ENCODE data around the gene AFF1.
"Not testable (repeated sequence)": the region's sequence is repeated elsewhere in the genome, so short reads cannot be mapped to it uniquely, and the experiment has no call there.

Gene AFF1

GRCh38 chr4:87085732-87086131, 150.9 kb downstream of the AFF1 start:
- not testable (repeated sequence) for DNase-seq (ENCODE audit: low read depth, low spot score)

- DNase-seq (ENCODE audit: low read depth, low spot score): no peak
Observed at GRCh38 chr4:87086143-87086805, 151.5 kb downstream of the AFF1 start.

- no peak for DNase-seq (ENCODE audit: low read depth, low spot score)
Observed at GRCh38 chr4:87087015-87087414, 152.2 kb downstream of the AFF1 start.

GRCh38 chr4:87087420-87087819, 152.6 kb downstream of the AFF1 start:
- DNase-seq (ENCODE audit: low read depth, low spot score): no peak

GRCh38 chr4:87088186-87088585, 153.4 kb downstream of the AFF1 start:
- DNase-seq (ENCODE audit: low read depth, low spot score): no peak

GRCh38 chr4:87089368-87089767, 154.6 kb downstream of the AFF1 start:
- no peak for DNase-seq (ENCODE audit: low read depth, low spot score)

GRCh38 chr4:87090305-87090704, 155.5 kb downstream of the AFF1 start:
- DNase-seq (ENCODE audit: low read depth, low spot score): no peak

GRCh38 chr4:87092389-87093141, 157.8 kb downstream of the AFF1 start:
- no peak for DNase-seq (ENCODE audit: low read depth, low spot score)

GRCh38 chr4:87093443-87094123, 158.8 kb downstream of the AFF1 start:
- DNase-seq (ENCODE audit: low read depth, low spot score): peak; percentile 10

- DNase-seq (ENCODE audit: low read depth, low spot score): no peak
Observed at GRCh38 chr4:87097075-87097474, 162.3 kb downstream of the AFF1 start.

- DNase-seq (ENCODE audit: low read depth, low spot score): no peak
Observed at GRCh38 chr4:87100168-87100567, 165.4 kb downstream of the AFF1 start.

GRCh38 chr4:87101543-87102199, 166.9 kb downstream of the AFF1 start:
- DNase-seq (ENCODE audit: low read depth, low spot score): no peak

GRCh38 chr4:87103086-87103485, 168.3 kb downstream of the AFF1 start:
- no peak for DNase-seq (ENCODE audit: low read depth, low spot score)

- no peak for DNase-seq (ENCODE audit: low read depth, low spot score)
Observed at GRCh38 chr4:87103691-87104187, 168.9 kb downstream of the AFF1 start.

GRCh38 chr4:87105101-87105845, 170.5 kb downstream of the AFF1 start:
- no peak for DNase-seq (ENCODE audit: low read depth, low spot score)

- no peak for DNase-seq (ENCODE audit: low read depth, low spot score)
Observed at GRCh38 chr4:87108142-87108546, 173.3 kb downstream of the AFF1 start.

- no peak for DNase-seq (ENCODE audit: low read depth, low spot score)
Observed at GRCh38 chr4:87109121-87109520, 174.3 kb downstream of the AFF1 start.

GRCh38 chr4:87109945-87110344, 175.1 kb downstream of the AFF1 start:
- DNase-seq (ENCODE audit: low read depth, low spot score): no peak

- no peak for DNase-seq (ENCODE audit: low read depth, low spot score)
Observed at GRCh38 chr4:87112063-87112462, 177.3 kb downstream of the AFF1 start.

GRCh38 chr4:87114245-87115062, 179.6 kb downstream of the AFF1 start:
- DNase-seq (ENCODE audit: low read depth, low spot score): no peak
